ENCODE measurements around the gene MDP1.

The MDP1 gene

DNA sequence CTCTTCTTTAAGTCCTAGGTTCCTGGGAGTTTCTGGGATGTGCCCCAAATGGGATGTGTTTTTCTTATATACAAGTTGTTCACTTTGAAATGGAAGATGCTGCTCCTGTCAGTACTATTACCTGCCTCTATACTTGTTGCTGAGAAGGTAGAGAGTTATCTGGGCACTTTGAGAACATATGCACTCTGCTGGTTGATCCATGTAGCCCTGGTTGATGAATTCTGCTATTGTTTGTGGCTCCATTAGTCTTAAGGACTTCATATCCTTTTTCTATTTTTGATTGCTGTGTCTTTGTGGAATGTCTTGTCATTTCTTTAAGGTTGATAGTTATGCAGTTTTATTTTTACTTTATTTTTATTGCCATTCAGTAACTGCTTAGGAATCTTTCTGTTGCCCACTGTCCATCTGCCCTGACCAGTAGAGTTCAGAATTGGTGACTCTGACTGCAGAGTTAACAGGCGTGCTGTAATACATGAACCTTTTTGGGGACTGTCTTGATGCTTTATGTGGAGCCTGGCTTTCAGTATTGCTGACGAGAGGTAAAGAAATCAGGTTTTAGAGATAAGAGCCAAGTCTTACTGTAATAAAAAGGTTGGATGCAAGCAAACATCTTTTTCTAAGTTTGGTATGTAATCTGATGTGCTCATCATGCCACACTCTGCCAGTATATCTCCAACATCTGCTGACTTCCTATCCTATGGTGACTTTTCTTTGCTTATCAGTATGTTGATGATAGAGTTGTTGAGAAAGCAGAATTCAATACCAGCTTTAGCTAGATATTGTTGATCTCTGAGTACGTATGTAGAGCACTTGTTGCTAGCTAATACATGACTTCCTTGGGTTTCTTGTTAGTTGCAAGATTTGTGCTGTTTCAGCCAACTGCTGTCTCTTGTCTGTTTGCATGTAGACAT, 18.5 kb upstream of the MDP1 start:
- H3K4me3 ChIP-seq (ENCODE audit: low read length) = no peak overlapping the region
- no peak for TF ChIP-seq CTCF (IDR thresholded peaks at IDR 0.05; ENCODE audit: insufficient read depth, low read depth, low read length, missing control alignments)
- no peak for DNase-seq (ENCODE audit: low read depth)

- no peak for TF ChIP-seq CTCF (IDR thresholded peaks at IDR 0.05; ENCODE audit: insufficient read depth, low read depth, low read length, missing control alignments)
- DNase-seq (ENCODE audit: low read depth) = no peak
These were observed 17.6 kb upstream of the MDP1 start for GRCh38 chr14:24233538-24233866.

GRCh38 chr14:24232645-24233537, 17.0 kb upstream of the MDP1 start, which contains the start of gene GMPR2:
Gene GMPR2 (plus strand): TSS chr14:24232929. CDS start chr14:24233254, 325 bp downstream.
- peak within 1 kb of the TSS; percentile 95 for H3K4me3 ChIP-seq (ENCODE audit: low read length)
- DNase-seq (ENCODE audit: low read depth) = no peak
- TF ChIP-seq CTCF (IDR thresholded peaks at IDR 0.05; ENCODE audit: insufficient read depth, low read depth, low read length, missing control alignments) = no peak

More at GRCh38 chr14:24233538-24233866, 17.6 kb upstream of the MDP1 start:
- H3K4me3 ChIP-seq (ENCODE audit: low read length) = peak overlapping the region; percentile 95

GRCh38 chr14:24232121-24232644, 16.3 kb upstream of the MDP1 start, which contains the start of gene NEDD8:
Gene NEDD8 (minus strand): TSS chr14:24232367. CDS start chr14:24232267, 100 bp downstream.
- TF ChIP-seq CTCF (IDR thresholded peaks at IDR 0.05; ENCODE audit: insufficient read depth, low read depth, low read length, missing control alignments) = no peak
- H3K4me3 ChIP-seq (ENCODE audit: low read length) = peak within 1 kb of the TSS; percentile 95
- DNase-seq (ENCODE audit: low read depth) = peak; percentile 99

DNA sequence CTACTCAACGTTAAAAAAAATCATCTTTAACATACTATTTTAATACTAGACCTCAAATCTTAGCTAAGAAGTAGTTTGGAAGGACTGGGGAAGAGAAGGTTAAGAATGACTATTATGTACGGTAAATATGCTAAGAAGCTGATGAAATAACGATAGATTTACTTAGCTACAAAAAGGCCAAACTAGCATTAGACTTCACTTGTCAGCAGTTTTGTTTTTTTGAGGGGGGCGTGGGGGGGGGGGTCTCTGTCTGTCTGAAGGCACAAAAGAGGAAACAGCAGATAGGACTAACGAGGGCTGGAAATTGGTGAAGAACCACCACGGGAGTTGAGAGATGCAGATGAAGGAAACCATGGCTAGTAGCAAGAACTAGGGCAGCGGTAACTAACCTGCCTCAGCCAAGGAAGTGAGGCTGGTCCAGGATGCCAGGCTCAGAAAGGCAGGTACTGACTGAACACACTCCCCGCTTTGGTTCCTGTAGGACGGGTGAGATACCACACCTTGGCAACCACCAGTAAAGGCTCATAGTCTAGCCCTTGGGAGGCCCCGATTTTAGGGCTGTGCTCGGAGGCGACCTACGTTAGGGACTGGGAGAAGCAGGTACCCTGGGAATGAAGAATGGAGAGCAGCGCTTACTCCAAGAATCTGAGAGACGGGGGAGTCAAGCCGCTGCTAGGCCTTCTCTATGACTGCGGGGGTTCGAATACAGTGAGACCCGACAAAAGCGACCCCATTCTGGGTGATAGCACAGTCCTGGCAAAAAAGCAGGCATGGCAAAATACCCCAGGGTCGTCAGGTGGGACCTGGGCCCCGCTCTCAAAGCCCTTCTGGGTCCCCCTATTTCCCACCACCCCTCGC, 15.6 kb upstream of the MDP1 start:
- peak; percentile 55 for DNase-seq (ENCODE audit: low read depth)
- TF ChIP-seq CTCF (IDR thresholded peaks at IDR 0.05; ENCODE audit: insufficient read depth, low read depth, low read length, missing control alignments) = no peak
- peak overlapping the region; percentile 95 for H3K4me3 ChIP-seq (ENCODE audit: low read length)

DNA sequence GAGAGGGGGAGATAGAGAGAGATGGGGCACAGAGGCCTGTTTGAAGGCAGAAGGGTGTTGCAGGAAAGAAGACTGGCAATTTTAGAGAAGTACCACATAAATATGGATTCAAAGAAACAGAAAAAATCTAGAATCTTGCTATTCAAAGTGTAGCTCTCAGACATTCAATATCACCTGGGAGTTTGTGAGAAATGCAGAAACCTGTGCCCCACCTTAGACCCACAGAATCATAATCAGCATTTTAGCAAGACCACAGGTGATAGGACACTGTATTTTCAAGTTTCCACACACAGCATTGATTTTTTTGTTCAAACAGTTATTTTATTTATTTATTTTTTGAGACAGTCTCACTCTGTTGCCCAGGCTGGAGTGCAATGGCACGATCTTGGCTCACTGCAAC, 13.0 kb upstream of the MDP1 start:
- H3K4me3 ChIP-seq (ENCODE audit: low read length) = no peak overlapping the region
- DNase-seq (ENCODE audit: low read depth) = no peak
- no peak for TF ChIP-seq CTCF (IDR thresholded peaks at IDR 0.05; ENCODE audit: insufficient read depth, low read depth, low read length, missing control alignments)

Measured in epithelial cell of esophagus (primary cell).